HepG2 (cell line): ENCODE data around the gene KIF23. TPM values are rescaled to one million over a fixed set of nuclear protein-coding genes. Genes with fewer than 3 reads are reported as not detected.
A peak's percentile ranks its signal among the peaks of the same experiment; 100 is the strongest.

Experiments
- CAMTA2 ChIP-seq: sonication (generic); formaldehyde crosslinking; IDR thresholded peaks from 2 replicates; pipeline ENCODE4 v1.4.0; 2020; ENCODE audit warnings: mild to moderate bottlenecking, missing genetic modification reagents, borderline replicate concordance
- DR1 ChIP-seq: sonication (generic); formaldehyde crosslinking; IDR thresholded peaks from 2 replicates; pipeline ENCODE4 v1.8.0; 2021; ENCODE audit warnings: mild to moderate bottlenecking, missing genetic modification reagents, inconsistent platforms
- FOXA3 ChIP-seq: IDR thresholded peaks from 2 replicates; pipeline ENCODE4 v1.6.1; 2016; ENCODE audit warnings: missing genetic modification reagents, missing compliant biosample characterization
- FOXJ3 ChIP-seq: sonication (generic); formaldehyde crosslinking; IDR thresholded peaks from 2 replicates; pipeline ENCODE4 v1.4.0; 2020; ENCODE audit warnings: missing genetic modification reagents, mild to moderate bottlenecking, borderline replicate concordance
- FOXK1 ChIP-seq: sonication (generic); formaldehyde crosslinking; IDR thresholded peaks from 2 replicates; pipeline ENCODE4 v1.4.0; 2020; ENCODE audit warnings: low read depth, missing genetic modification reagents, borderline replicate concordance
- GPBP1L1 ChIP-seq: sonication (generic); formaldehyde crosslinking; IDR thresholded peaks from 2 replicates; pipeline ENCODE4 v1.5.0; 2020; ENCODE audit warnings: mild to moderate bottlenecking, missing genetic modification reagents
- HDAC2 ChIP-seq: sonication (generic); formaldehyde crosslinking; IDR thresholded peaks from 2 replicates; pipeline ENCODE4 v1.4.0; 2020; ENCODE audit warnings: missing genetic modification reagents
- KLF6 ChIP-seq: IDR thresholded peaks from 2 replicates; pipeline ENCODE4 v1.8.0; 2016; ENCODE audit warnings: missing biosample characterization, missing genetic modification reagents
- MXI1 ChIP-seq: IDR thresholded peaks from 3 replicates; pipeline ENCODE4 v1.6.1; 2012; ENCODE audit warnings: low read depth, low read length, inconsistent platforms, borderline replicate concordance
- NR1H2 ChIP-seq: sonication (generic); formaldehyde crosslinking; IDR thresholded peaks from 2 replicates; pipeline ENCODE4 v1.8.1; 2022; ENCODE audit warnings: low read depth, missing genetic modification reagents, borderline replicate concordance
- TOPORS ChIP-seq: sonication (generic); formaldehyde crosslinking; IDR thresholded peaks from 2 replicates; pipeline ENCODE4 v1.8.0; 2023; ENCODE audit warnings: mild to moderate bottlenecking, missing genetic modification reagents
- ZNF446 ChIP-seq: sonication (generic); formaldehyde crosslinking; IDR thresholded peaks from 2 replicates; pipeline ENCODE4 v1.5.0; 2020; ENCODE audit warnings: mild to moderate bottlenecking, missing genetic modification reagents
- ZNF557 ChIP-seq: sonication (generic); formaldehyde crosslinking; IDR thresholded peaks from 2 replicates; pipeline ENCODE4 v1.4.0; 2020; ENCODE audit warnings: missing genetic modification reagents
- ZNF639 ChIP-seq: conservative IDR thresholded peaks from 2 replicates; pipeline ENCODE4 v1.6.1; 2018; ENCODE audit warnings: missing genetic modification reagents
- ZNF746 ChIP-seq: sonication (generic); formaldehyde crosslinking; IDR thresholded peaks from 2 replicates; pipeline ENCODE4 v1.8.0; 2022; ENCODE audit warnings: mild to moderate bottlenecking, missing genetic modification reagents
- ZNF773 ChIP-seq: sonication (generic); formaldehyde crosslinking; IDR thresholded peaks from 2 replicates; pipeline ENCODE4 v1.4.0; 2020; ENCODE audit warnings: missing genetic modification reagents, borderline replicate concordance
- ZNF878 ChIP-seq: sonication (generic); formaldehyde crosslinking; IDR thresholded peaks from 2 replicates; pipeline ENCODE4 v1.8.1; 2023; ENCODE audit warnings: mild to moderate bottlenecking, missing genetic modification reagents, moderate library complexity
- ZSCAN22 ChIP-seq: sonication (generic); formaldehyde crosslinking; IDR thresholded peaks from 2 replicates; pipeline ENCODE4 v1.4.0; 2020; ENCODE audit warnings: mild to moderate bottlenecking, missing genetic modification reagents
- polyA plus RNA-seq, 8 experiments: library from polyadenylated mRNA; depleted of rRNA in 3 of 8; stranded (reverse) in 7 of 8; unstranded in 1 of 8; fragments of >200 nt; fragmentation: Illumina TruSeq in 4 of 8; extraction: Trizol in 4 of 8; gene quantifications; 2 replicates each; pipeline versions ENCODE4 v1.2.1 to v1.2.3, GENCODE V29; 2011 to 2016; ENCODE audit warnings: low read depth in 4 of 8, missing spikeins in 1 of 8, mixed read lengths in 1 of 8; ENCODE audit not compliant: insufficient read depth in 1 of 8
- total RNA-seq, 5 experiments: library from RNA; depleted of rRNA; stranded (reverse); fragments of >200 nt; fragmentation: Illumina TruSeq; extraction: Trizol; gene quantifications; 2 replicates each; pipeline ENCODE4 v1.2.3, GENCODE V29; 2016; ENCODE audit warnings: low read depth in 1 of 5
- TF ChIP-seq, protein P1 (sequence below): sonication (generic); formaldehyde crosslinking; IDR thresholded peaks from 2 replicates; pipeline ENCODE4 v1.4.0; 2020; ENCODE audit warnings: missing genetic modification reagents

KIF23 gene
- total and polyA plus RNA-seq, 2 of the 13 experiments (the other 11 are each of a cell fraction or from before 2014, with no cell fraction given) = 11.3 to 38.1 TPM

- TF ChIP-seq, protein P1, sequence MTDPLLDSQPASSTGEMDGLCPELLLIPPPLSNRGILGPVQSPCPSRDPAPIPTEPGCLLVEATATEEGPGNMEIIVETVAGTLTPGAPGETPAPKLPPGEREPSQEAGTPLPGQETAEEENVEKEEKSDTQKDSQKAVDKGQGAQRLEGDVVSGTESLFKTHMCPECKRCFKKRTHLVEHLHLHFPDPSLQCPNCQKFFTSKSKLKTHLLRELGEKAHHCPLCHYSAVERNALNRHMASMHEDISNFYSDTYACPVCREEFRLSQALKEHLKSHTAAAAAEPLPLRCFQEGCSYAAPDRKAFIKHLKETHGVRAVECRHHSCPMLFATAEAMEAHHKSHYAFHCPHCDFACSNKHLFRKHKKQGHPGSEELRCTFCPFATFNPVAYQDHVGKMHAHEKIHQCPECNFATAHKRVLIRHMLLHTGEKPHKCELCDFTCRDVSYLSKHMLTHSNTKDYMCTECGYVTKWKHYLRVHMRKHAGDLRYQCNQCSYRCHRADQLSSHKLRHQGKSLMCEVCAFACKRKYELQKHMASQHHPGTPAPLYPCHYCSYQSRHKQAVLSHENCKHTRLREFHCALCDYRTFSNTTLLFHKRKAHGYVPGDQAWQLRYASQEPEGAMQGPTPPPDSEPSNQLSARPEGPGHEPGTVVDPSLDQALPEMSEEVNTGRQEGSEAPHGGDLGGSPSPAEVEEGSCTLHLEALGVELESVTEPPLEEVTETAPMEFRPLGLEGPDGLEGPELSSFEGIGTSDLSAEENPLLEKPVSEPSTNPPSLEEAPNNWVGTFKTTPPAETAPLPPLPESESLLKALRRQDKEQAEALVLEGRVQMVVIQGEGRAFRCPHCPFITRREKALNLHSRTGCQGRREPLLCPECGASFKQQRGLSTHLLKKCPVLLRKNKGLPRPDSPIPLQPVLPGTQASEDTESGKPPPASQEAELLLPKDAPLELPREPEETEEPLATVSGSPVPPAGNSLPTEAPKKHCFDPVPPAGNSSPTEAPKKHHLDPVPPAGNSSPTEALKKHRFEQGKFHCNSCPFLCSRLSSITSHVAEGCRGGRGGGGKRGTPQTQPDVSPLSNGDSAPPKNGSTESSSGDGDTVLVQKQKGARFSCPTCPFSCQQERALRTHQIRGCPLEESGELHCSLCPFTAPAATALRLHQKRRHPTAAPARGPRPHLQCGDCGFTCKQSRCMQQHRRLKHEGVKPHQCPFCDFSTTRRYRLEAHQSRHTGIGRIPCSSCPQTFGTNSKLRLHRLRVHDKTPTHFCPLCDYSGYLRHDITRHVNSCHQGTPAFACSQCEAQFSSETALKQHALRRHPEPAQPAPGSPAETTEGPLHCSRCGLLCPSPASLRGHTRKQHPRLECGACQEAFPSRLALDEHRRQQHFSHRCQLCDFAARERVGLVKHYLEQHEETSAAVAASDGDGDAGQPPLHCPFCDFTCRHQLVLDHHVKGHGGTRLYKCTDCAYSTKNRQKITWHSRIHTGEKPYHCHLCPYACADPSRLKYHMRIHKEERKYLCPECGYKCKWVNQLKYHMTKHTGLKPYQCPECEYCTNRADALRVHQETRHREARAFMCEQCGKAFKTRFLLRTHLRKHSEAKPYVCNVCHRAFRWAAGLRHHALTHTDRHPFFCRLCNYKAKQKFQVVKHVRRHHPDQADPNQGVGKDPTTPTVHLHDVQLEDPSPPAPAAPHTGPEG (CRISPR knock-in tag) = peak; percentile 81; the same call in 1 of the 2 replicates
- 0 out of 3 replicates have a peak, but pooled peaks have one; percentile 1 for TF ChIP-seq MXI1
- no peak for TF ChIP-seq FOXJ3 (CRISPR knock-in tag)
- TF ChIP-seq ZNF446 (CRISPR knock-in tag) = peak; percentile 57; the same call in 1 of the 2 replicates
- TF ChIP-seq NR1H2 = no peak
- TF ChIP-seq DR1 (CRISPR knock-in tag) = peak; percentile 98
- peak; percentile 32 for TF ChIP-seq FOXA3 (CRISPR knock-in tag)
- peak; percentile 50; the same call in 1 of the 2 replicates for TF ChIP-seq HDAC2 (CRISPR knock-in tag)
- TF ChIP-seq ZNF557 (CRISPR knock-in tag) = peak; percentile 66; the same call in 1 of the 2 replicates
- TF ChIP-seq KLF6 (CRISPR knock-in tag) = peak; percentile 90; the same call in 1 of the 2 replicates
- TF ChIP-seq TOPORS (CRISPR knock-in tag) = peak; percentile 84
- TF ChIP-seq ZNF878 (CRISPR knock-in tag) = peak; percentile 69; the same call in 1 of the 2 replicates
- peak; percentile 61; the same call in 1 of the 2 replicates for TF ChIP-seq FOXK1 (CRISPR knock-in tag)
- TF ChIP-seq GPBP1L1 (CRISPR knock-in tag) = no peak
- TF ChIP-seq ZNF746 (CRISPR knock-in tag) = no peak; the same call in 1 of the 2 replicates
- 0 out of 2 replicates have a peak, but pooled peaks have one; percentile 36 for TF ChIP-seq ZNF639 (CRISPR knock-in tag)
- peak; percentile 85; the same call in 1 of the 2 replicates for TF ChIP-seq CAMTA2 (CRISPR knock-in tag)
- no peak for TF ChIP-seq ZSCAN22 (CRISPR knock-in tag)
- TF ChIP-seq ZNF773 (CRISPR knock-in tag) = no peak
These were observed 38.8 kb downstream of the KIF23 start, which contains the start of gene RPLP1 (continued) for GRCh38 chr15:69452692-69453521.
